ENCODE results near the gene TIMM23.
"Not testable (repeated sequence)": the region's sequence is repeated elsewhere in the genome, so short reads cannot be mapped to it uniquely, and the experiment has no call there.

- not testable (repeated sequence) for TF ChIP-seq EZH2 (IDR thresholded peaks at IDR 0.05; ENCODE audit: insufficient read depth, low read length); CTCF (IDR thresholded peaks at IDR 0.05; ENCODE audit: insufficient read depth, low read depth, low read length)
These were observed at the start of gene TIMM23 for GRCh38 chr10:45972106-45972812.

Data from astrocyte (in vitro differentiated cells and primary cell).